ENCODE data around the gene RALBP1.

DNA sequence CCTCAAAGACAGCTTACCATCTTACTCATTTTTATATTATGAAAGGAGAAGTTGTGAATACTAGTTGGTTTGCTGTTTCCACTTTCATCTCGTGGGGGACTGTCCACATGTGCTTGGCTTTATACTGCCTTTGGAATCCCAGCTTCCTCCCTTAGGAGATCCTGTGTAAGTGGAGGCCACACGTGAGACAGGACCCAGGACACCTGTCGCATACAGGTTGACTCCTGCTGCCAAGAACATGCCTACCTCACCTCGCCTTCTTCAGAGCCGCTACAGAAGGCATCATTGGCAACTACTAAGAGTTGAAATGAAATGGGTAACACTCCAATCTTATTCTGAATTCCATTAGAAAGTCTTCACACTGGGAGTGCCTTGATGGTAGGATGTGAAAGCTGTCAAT, 69.7 kb downstream of the RALBP1 start:
- TF ChIP-seq POLR2AphosphoS5 (IDR thresholded peaks at IDR 0.05; ENCODE audit: borderline replicate concordance, low read depth, low read length) = no peak
- TF ChIP-seq EZH2 (IDR thresholded peaks at IDR 0.05) = no peak

Measured in SK-N-MC (cell line).